Neural progenitor cell (in vitro differentiated cells): ENCODE measurements around the gene GNA14.

Experiments used
- EZH2 ChIP-seq: fragments of 200-600 bp; sonication (generic); IDR thresholded peaks from 2 replicates; pipeline ENCODE4 v1.6.1; 2017; ENCODE audit warnings: antibody characterized with exemption, mild to moderate bottlenecking, moderate library complexity
- EZH2phosphoT487 ChIP-seq: fragments of 200-600 bp; sonication (generic); IDR thresholded peaks from 2 replicates; pipeline ENCODE4 v1.6.1; 2017; ENCODE audit warnings: antibody characterized with exemption
- TF ChIP-seq, protein P1 (sequence below): fragments of 200-600 bp; sonication (generic); IDR thresholded peaks from 2 replicates; pipeline ENCODE4 v1.5.1; 2017; ENCODE audit warnings: antibody characterized with exemption, mild to moderate bottlenecking

DNA sequence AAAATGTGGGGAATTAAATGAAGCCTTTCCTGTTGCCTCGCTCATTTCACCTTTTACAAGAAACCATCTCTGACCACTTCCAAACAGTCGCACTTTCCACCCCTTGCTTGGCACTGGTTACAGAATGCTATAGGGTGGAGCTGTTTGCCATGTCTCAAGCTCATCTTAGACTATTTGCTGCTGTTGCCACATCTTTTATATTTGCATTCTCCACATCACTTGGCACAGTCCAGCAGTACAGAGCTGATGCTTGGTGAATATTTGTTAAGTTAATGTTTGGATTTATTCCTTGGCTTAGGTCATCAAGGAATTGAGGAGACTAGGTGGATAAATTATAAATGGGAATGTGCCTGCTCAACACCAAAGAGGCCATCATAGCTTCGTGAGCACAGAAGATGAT is 53.2 kb downstream of the GNA14 start:
- TF ChIP-seq, protein P1, sequence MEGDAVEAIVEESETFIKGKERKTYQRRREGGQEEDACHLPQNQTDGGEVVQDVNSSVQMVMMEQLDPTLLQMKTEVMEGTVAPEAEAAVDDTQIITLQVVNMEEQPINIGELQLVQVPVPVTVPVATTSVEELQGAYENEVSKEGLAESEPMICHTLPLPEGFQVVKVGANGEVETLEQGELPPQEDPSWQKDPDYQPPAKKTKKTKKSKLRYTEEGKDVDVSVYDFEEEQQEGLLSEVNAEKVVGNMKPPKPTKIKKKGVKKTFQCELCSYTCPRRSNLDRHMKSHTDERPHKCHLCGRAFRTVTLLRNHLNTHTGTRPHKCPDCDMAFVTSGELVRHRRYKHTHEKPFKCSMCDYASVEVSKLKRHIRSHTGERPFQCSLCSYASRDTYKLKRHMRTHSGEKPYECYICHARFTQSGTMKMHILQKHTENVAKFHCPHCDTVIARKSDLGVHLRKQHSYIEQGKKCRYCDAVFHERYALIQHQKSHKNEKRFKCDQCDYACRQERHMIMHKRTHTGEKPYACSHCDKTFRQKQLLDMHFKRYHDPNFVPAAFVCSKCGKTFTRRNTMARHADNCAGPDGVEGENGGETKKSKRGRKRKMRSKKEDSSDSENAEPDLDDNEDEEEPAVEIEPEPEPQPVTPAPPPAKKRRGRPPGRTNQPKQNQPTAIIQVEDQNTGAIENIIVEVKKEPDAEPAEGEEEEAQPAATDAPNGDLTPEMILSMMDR = no peak
- TF ChIP-seq EZH2 = no peak
- TF ChIP-seq EZH2phosphoT487 = no peak
